H1 (cell line): ENCODE results near the gene SLC27A6. TPM values are rescaled to one million over a fixed set of nuclear protein-coding genes. Genes with fewer than 3 reads are reported as not detected.

ENCODE experiments used
- CTCF ChIA-PET: fragments of 300-600 bp; sonication (Branson Sonifier 250); formaldehyde crosslinking; loops from one replicate; lab custom pipeline; 2021; ENCODE audit not compliant: partially characterized antibody; lab: Charles Lee
- POLR2A ChIA-PET: fragments of 300-600 bp; sonication (Branson Sonifier 250); formaldehyde crosslinking; loops from one replicate; lab custom pipeline; 2021; ENCODE audit warnings: inconsistent platforms; ENCODE audit not compliant: partially characterized antibody; lab: Charles Lee
- DNase-seq, 2 experiments: peaks; one replicate each; pipeline versions ENCODE4 v3.0.0 to v3.0.0-alpha.2; 2010 to 2022; ENCODE audit warnings: low spot score in 2 of 2, low read depth in 1 of 2, mixed read lengths in 1 of 2
- FAIRE-seq: peaks from 2 replicates; lab custom pipeline; 2011; peaks lifted over from hg19 to GRCh38; lab: Jason Lieb, UNC
- H2AFZ ChIP-seq: 2 replicates; pipeline ENCODE4 v1.8.1; 2012; ENCODE audit warnings: low read length, inconsistent platforms
- H2AK5ac ChIP-seq: 2 replicates; pipeline ENCODE4 v1.6.1; 2013; ENCODE audit warnings: low read depth, low read length
- H2BK120ac ChIP-seq: replicated peaks from 2 replicates; pipeline ENCODE3; 2013; ENCODE audit warnings: low read depth, low read length, inconsistent platforms
- H2BK12ac ChIP-seq: 2 replicates; pipeline ENCODE4 v1.6.1; 2013; ENCODE audit warnings: low read depth, low read length
- H2BK15ac ChIP-seq: 2 replicates; pipeline ENCODE4 v1.6.1; 2013; ENCODE audit warnings: low read length
- H2BK20ac ChIP-seq: 2 replicates; pipeline ENCODE4 v1.6.1; 2013; ENCODE audit warnings: low read length
- H2BK5ac ChIP-seq: 2 replicates; pipeline ENCODE4 v1.6.1; 2013; ENCODE audit warnings: low read depth, low read length
- H3K14ac ChIP-seq: 2 replicates; pipeline ENCODE4 v1.6.1; 2013; ENCODE audit warnings: inconsistent platforms; ENCODE audit not compliant: insufficient read length
- H3K18ac ChIP-seq: 2 replicates; pipeline ENCODE4 v1.6.1; 2013; ENCODE audit warnings: low read length; ENCODE audit errors: extremely low read depth
- H3K23ac ChIP-seq: 2 replicates; pipeline ENCODE4 v1.6.1; 2013; ENCODE audit warnings: inconsistent platforms; ENCODE audit not compliant: insufficient read length
- H3K23me2 ChIP-seq: 2 replicates; pipeline ENCODE4 v1.6.1; 2013; ENCODE audit warnings: low read depth, low read length
- H3K27ac ChIP-seq: 2 replicates; pipeline ENCODE4 v1.6.1; 2011; ENCODE audit warnings: low read depth, low read length, inconsistent platforms
- H3K27me3 ChIP-seq, 4 experiments: replicated peaks in 1 of 4; 1 replicate in 1 of 4; 2 replicates in 3 of 4; pipeline versions ENCODE4 v1.6.1 to v1.8.1; 2011 to 2013; ENCODE audit warnings: low read length in 3 of 4, mild to moderate bottlenecking in 3 of 4, inconsistent platforms in 2 of 4, mixed read lengths in 2 of 4, moderate library complexity in 1 of 4; ENCODE audit not compliant: control insufficient read depth in 3 of 4, insufficient read depth in 3 of 4; ENCODE audit errors: extremely low read depth in 1 of 4
- H3K36me3 ChIP-seq, 4 experiments: 2 replicates each; pipeline versions ENCODE4 v1.6.1 to v1.8.1; 2011 to 2013; ENCODE audit warnings: mild to moderate bottlenecking in 4 of 4, low read length in 3 of 4, moderate library complexity in 2 of 4, control low read depth in 1 of 4, inconsistent platforms in 1 of 4; ENCODE audit not compliant: insufficient read depth in 4 of 4, control insufficient read depth in 2 of 4
- H3K4ac ChIP-seq: replicated peaks from 2 replicates; pipeline ENCODE3; 2013; ENCODE audit warnings: low read length, low read depth, mixed read lengths, inconsistent platforms; ENCODE audit not compliant: insufficient read length
- H3K4me1 ChIP-seq, 4 experiments: replicated peaks in 1 of 4; 1 replicate in 1 of 4; 2 replicates in 3 of 4; pipeline versions ENCODE4 v1.6.1 to v1.8.1; 2011 to 2013; ENCODE audit warnings: low read length in 3 of 4, inconsistent platforms in 2 of 4, mixed read lengths in 1 of 4; ENCODE audit not compliant: insufficient read depth in 4 of 4, control insufficient read depth in 3 of 4
- H3K4me2 ChIP-seq, 2 experiments: 2 replicates each; pipeline versions ENCODE4 v1.6.1 to v1.8.1; 2011 to 2013; ENCODE audit warnings: low read depth in 2 of 2, low read length in 2 of 2, control low read depth in 1 of 2, inconsistent platforms in 1 of 2, mild to moderate bottlenecking in 1 of 2; ENCODE audit not compliant: insufficient read depth in 1 of 2
- H3K4me3 ChIP-seq, 4 experiments: fragments of 200-600, 300-600 bp in 1 of 4; sonication (generic), shearing (Covaris generic), sonication (Bioruptor Twin) in 1 of 4; 2 replicates each; pipeline versions ENCODE4 v1.5.1 to v1.8.1; 2011 to 2016; ENCODE audit warnings: low read length in 4 of 4, low read depth in 3 of 4, control low read depth in 2 of 4, inconsistent platforms in 2 of 4, mild to moderate bottlenecking in 2 of 4, mixed read lengths in 1 of 4, moderate library complexity in 1 of 4; ENCODE audit not compliant: insufficient read depth in 2 of 4; ENCODE audit errors: extremely low read depth in 1 of 4
- H3K56ac ChIP-seq: replicated peaks from 2 replicates; pipeline ENCODE3; 2013; ENCODE audit warnings: low read depth, mild to moderate bottlenecking, mixed read lengths, low read length, inconsistent platforms; ENCODE audit not compliant: insufficient read length
- H3K79me1 ChIP-seq: 2 replicates; pipeline ENCODE4 v1.6.1; 2013; ENCODE audit warnings: low read depth, low read length, control low read depth
- H3K79me2 ChIP-seq, 2 experiments: 2 replicates each; pipeline versions ENCODE4 v1.6.1 to v1.8.1; 2012 to 2013; ENCODE audit warnings: low read length in 2 of 2, mild to moderate bottlenecking in 2 of 2, inconsistent platforms in 1 of 2; ENCODE audit not compliant: insufficient read depth in 2 of 2, control insufficient read depth in 1 of 2
- H3K9ac ChIP-seq, 4 experiments: replicated peaks in 1 of 4; 1 replicate in 1 of 4; 2 replicates in 3 of 4; pipeline versions ENCODE4 v1.6.1 to v1.8.1; 2011 to 2013; ENCODE audit warnings: low read depth in 3 of 4, low read length in 3 of 4, control low read depth in 2 of 4, mild to moderate bottlenecking in 2 of 4, moderate library complexity in 2 of 4, inconsistent platforms in 1 of 4; ENCODE audit errors: extremely low read depth in 1 of 4
- H3K9me3 ChIP-seq, 2 experiments: 2 replicates each; pipeline versions ENCODE4 v1.6.1 to v1.8.1; 2012 to 2013; ENCODE audit warnings: mild to moderate bottlenecking in 2 of 2, moderate library complexity in 2 of 2, control low read depth in 1 of 2, inconsistent platforms in 1 of 2, low read depth in 1 of 2, low read length in 1 of 2, mixed read lengths in 1 of 2; ENCODE audit not compliant: insufficient read depth in 2 of 2
- H4K20me1 ChIP-seq, 2 experiments: replicated peaks in 1 of 2; 2 replicates each; pipeline versions ENCODE3 to v1.8.1; 2011 to 2013; ENCODE audit warnings: inconsistent platforms in 2 of 2, low read length in 2 of 2, mild to moderate bottlenecking in 1 of 2; ENCODE audit not compliant: insufficient read depth in 2 of 2, control insufficient read depth in 1 of 2
- H4K5ac ChIP-seq: 2 replicates; pipeline ENCODE4 v1.6.1; 2013; ENCODE audit warnings: low read length, low read depth, mixed read lengths, inconsistent platforms; ENCODE audit not compliant: insufficient read length
- H4K8ac ChIP-seq: 2 replicates; pipeline ENCODE4 v1.8.0; 2013; ENCODE audit warnings: mild to moderate bottlenecking, moderate library complexity, low read length, inconsistent platforms; ENCODE audit not compliant: insufficient read depth; ENCODE audit errors: extremely low read depth
- H4K91ac ChIP-seq: replicated peaks from 2 replicates; pipeline ENCODE3; 2013; ENCODE audit warnings: low read length, mixed read lengths, inconsistent platforms; ENCODE audit not compliant: insufficient read length
- CTBP2 ChIP-seq: IDR thresholded peaks from 2 replicates; pipeline ENCODE4 v1.7.0; 2011; ENCODE audit warnings: borderline replicate concordance, mild to moderate bottlenecking, moderate library complexity, mixed read lengths, low read length; ENCODE audit not compliant: insufficient read depth, insufficient read length
- RFX5 ChIP-seq: IDR thresholded peaks from 2 replicates; pipeline ENCODE4 v1.6.1; 2011; ENCODE audit warnings: low read depth, low read length, improper control_type of control experiment, borderline replicate concordance
- WGBS, 2 experiments: shearing (Covaris generic) in 1 of 2; methylation state at CpG; one replicate each; pipeline versions ENCODE4 v1.1.6 to v1.1.7; 2013 to 2015; ENCODE audit warnings: low lambda C conversion rate in 2 of 2, mixed read lengths in 2 of 2, inconsistent platforms in 1 of 2, low coverage in 1 of 2, missing lambda C conversion rate in 1 of 2; ENCODE audit not compliant: insufficient replicate concordance in 2 of 2, insufficient coverage in 1 of 2, insufficient read length in 1 of 2; ENCODE audit errors: extremely low coverage in 1 of 2, missing lambda C conversion rate in 1 of 2; 5-methylcytosine and 5-hydroxymethylcytosine counted together
- polyA plus RNA-seq, 7 experiments: library from polyadenylated mRNA; depleted of rRNA in 3 of 7; stranded (reverse) in 5 of 7; unstranded in 2 of 7; fragments of >200 nt in 5 of 7; fragments of 200-250 nt in 2 of 7; gene quantifications; 1 replicate in 5 of 7; 2 replicates in 1 of 7; 4 replicates in 1 of 7; pipeline versions ENCODE4 v1.2.1 to v1.2.3, GENCODE V29; 2011 to 2013; ENCODE audit warnings: missing spikeins in 2 of 7, mixed read lengths in 2 of 7
- total RNA-seq: library from RNA; stranded (reverse); fragmentation: NEBNext Ultra II Directional; extraction: Animal tissue kit (Norgen Biotek cat#: 25700); gene quantifications from 2 replicates; pipeline ENCODE4 v1.2.1, GENCODE V29; 2021
- TF ChIP-seq, protein P1 (sequence below), 3 experiments: IDR thresholded peaks; 1 replicate in 2 of 3; 2 replicates in 1 of 3; pipeline versions ENCODE4 v1.5.1 to v1.6.1; 2011; ENCODE audit warnings: low read length in 3 of 3, mild to moderate bottlenecking in 3 of 3, inconsistent platforms in 2 of 3, low read depth in 1 of 3, moderate library complexity in 1 of 3; ENCODE audit not compliant: insufficient read depth in 1 of 3; ENCODE audit errors: control extremely low read depth in 1 of 3

The SLC27A6 gene
- total and polyA plus RNA-seq, 2 of the 8 experiments (the other 6 are each of a cell fraction or from before 2014, with no cell fraction given), result 4.0 to 4.7 TPM

DNA sequence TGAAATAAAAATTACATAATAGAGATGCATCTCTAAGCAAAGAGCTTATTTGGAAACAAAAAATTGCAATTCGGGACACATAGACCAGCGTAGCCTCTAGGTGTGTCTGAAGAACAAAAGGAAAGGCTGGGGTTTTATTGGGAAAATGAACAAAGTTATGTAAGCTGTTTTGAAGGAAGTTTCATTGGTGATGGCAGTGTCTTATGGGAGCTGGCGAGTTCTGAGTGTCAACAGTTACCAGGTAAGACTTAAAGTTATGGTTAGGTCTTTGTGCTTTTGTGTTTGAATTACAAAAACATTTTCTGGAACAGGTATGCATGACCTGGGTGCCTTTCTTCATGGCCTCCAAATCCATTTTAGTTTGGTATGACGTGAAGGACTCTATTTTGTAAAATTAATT, 48.9 kb downstream of the SLC27A6 start:
- DNase-seq (no peak), FAIRE-seq (no peak)
- H3K23ac ChIP-seq, result no peak overlapping the region
- no peak overlapping the region for H2BK12ac ChIP-seq
- no peaks in the 10 kb centered on the region for H3K79me1 ChIP-seq
- H3K27ac ChIP-seq, result no peak overlapping the region
- no peaks in the 10 kb centered on the region for H3K23me2 ChIP-seq
- no peak overlapping the region for H3K9ac ChIP-seq
- no peaks in the 10 kb centered on the region for H3K9me3 ChIP-seq
- no peaks in the 10 kb centered on the region for H3K27me3 ChIP-seq
- no peak overlapping the region for H3K18ac ChIP-seq
- no peak overlapping the region for H2AFZ ChIP-seq
- no peak overlapping the region for H4K5ac ChIP-seq
- POLR2A ChIA-PET, result no interaction called here
- H3K79me2 ChIP-seq, result no peaks in the 10 kb centered on the region
- H2AK5ac ChIP-seq, result no peak overlapping the region
- no peak overlapping the region for H3K56ac ChIP-seq
- no peak overlapping the region for H3K14ac ChIP-seq
- H2BK15ac ChIP-seq, result no peak overlapping the region
- H2BK20ac ChIP-seq, result no peak overlapping the region
- H4K91ac ChIP-seq, result no peak overlapping the region
- H4K8ac ChIP-seq, result no peak overlapping the region
- CTCF ChIA-PET, result interaction anchor here (1.0 kb wide), 1 partner anchor 11 kb away, joined by 3 read pairs; no protein-coding TSS in a partner anchor
- H3K4me3 ChIP-seq, result no peak overlapping the region
- H3K36me3 ChIP-seq, result no peaks in the 10 kb centered on the region
- WGBS, 2 experiments, result 83% methylated on average over 4 of the region's 4 CpGs; no CpG with 5 or more reads in 1 of the 2 experiments
- no peak overlapping the region for H3K4ac ChIP-seq
- TF ChIP-seq RFX5, result peak; percentile 69
- TF ChIP-seq, protein P1, sequence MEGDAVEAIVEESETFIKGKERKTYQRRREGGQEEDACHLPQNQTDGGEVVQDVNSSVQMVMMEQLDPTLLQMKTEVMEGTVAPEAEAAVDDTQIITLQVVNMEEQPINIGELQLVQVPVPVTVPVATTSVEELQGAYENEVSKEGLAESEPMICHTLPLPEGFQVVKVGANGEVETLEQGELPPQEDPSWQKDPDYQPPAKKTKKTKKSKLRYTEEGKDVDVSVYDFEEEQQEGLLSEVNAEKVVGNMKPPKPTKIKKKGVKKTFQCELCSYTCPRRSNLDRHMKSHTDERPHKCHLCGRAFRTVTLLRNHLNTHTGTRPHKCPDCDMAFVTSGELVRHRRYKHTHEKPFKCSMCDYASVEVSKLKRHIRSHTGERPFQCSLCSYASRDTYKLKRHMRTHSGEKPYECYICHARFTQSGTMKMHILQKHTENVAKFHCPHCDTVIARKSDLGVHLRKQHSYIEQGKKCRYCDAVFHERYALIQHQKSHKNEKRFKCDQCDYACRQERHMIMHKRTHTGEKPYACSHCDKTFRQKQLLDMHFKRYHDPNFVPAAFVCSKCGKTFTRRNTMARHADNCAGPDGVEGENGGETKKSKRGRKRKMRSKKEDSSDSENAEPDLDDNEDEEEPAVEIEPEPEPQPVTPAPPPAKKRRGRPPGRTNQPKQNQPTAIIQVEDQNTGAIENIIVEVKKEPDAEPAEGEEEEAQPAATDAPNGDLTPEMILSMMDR (IDR thresholded peaks at IDR 0.05; ENCODE audit: control extremely low read depth in 1 of 3, insufficient read depth in 1 of 3, low read depth in 1 of 3, low read length in 3 of 3), result no peak
- no peak for TF ChIP-seq CTBP2
- no peak overlapping the region for H2BK120ac ChIP-seq
- H3K4me1 ChIP-seq, result no peaks in the 10 kb centered on the region
- H4K20me1 ChIP-seq, result no peaks in the 10 kb centered on the region
- no peak overlapping the region for H2BK5ac ChIP-seq
- H3K4me2 ChIP-seq, result no peak overlapping the region
